Fibroblast of upper back skin (primary cell): ENCODE results near the gene HJURP.
A peak's percentile ranks its signal among the peaks of the same experiment; 100 is the strongest.
"Not testable (repeated sequence)": the region's sequence is repeated elsewhere in the genome, so short reads cannot be mapped to it uniquely, and the experiment has no call there.

ENCODE experiments used
- DNase-seq: peaks from one replicate; pipeline ENCODE4 v3.0.0-alpha.2; 2013

Gene HJURP

GRCh38 chr2:233854241-233854981 lies at the start of gene HJURP:
TSS of gene HJURP (minus strand) at chr2:233854535. CDS start at chr2:233854500, 35 bp downstream.
- peak; percentile 96 for DNase-seq

GRCh38 chr2:233901884-233902283 lies 47.5 kb upstream of the HJURP start:
- DNase-seq, result no peak

GRCh38 chr2:233901367-233901766 lies 47.0 kb upstream of the HJURP start:
- no peak for DNase-seq

- DNase-seq, result not testable (repeated sequence)
Measured at GRCh38 chr2:233896253-233896652, 41.9 kb upstream of the HJURP start.

- no peak for DNase-seq
Measured at GRCh38 chr2:233892793-233893192, 38.5 kb upstream of the HJURP start.

GRCh38 chr2:233882353-233882752 lies 28.0 kb upstream of the HJURP start:
- no peak for DNase-seq

- DNase-seq, result not testable (repeated sequence)
Measured at GRCh38 chr2:233872125-233872524, 17.8 kb upstream of the HJURP start.

GRCh38 chr2:233871432-233871831 lies 17.1 kb upstream of the HJURP start:
- DNase-seq, result no peak

GRCh38 chr2:233867993-233868532 lies 13.7 kb upstream of the HJURP start, which contains the start of gene MSL3B:
TSS of gene MSL3B (minus strand) at chr2:233868386.
- peak; percentile 55 for DNase-seq

- DNase-seq, result no peak
Measured at GRCh38 chr2:233866479-233866878, 12.1 kb upstream of the HJURP start.

GRCh38 chr2:233865838-233866237 lies 11.5 kb upstream of the HJURP start:
- DNase-seq, result no peak

- DNase-seq, result no peak
Measured at GRCh38 chr2:233862261-233862768, 8.0 kb upstream of the HJURP start.

GRCh38 chr2:233858331-233858730 lies 4.0 kb upstream of the HJURP start:
- DNase-seq, result no peak

GRCh38 chr2:233857511-233858141 lies 3.3 kb upstream of the HJURP start:
- no peak for DNase-seq

- no peak for DNase-seq
Measured at GRCh38 chr2:233856184-233856583, 1.8 kb upstream of the HJURP start.

- no peak for DNase-seq
Measured at GRCh38 chr2:233855345-233855744, 1.0 kb upstream of the HJURP start.

- DNase-seq, result no peak
Measured at GRCh38 chr2:233853883-233854240, 473 bp downstream of the HJURP start.

- no peak for DNase-seq
Measured at GRCh38 chr2:233853353-233853752, 982 bp downstream of the HJURP start.

GRCh38 chr2:233852056-233852455 lies 2.3 kb downstream of the HJURP start:
- DNase-seq, result no peak

GRCh38 chr2:233851169-233851568 lies 3.2 kb downstream of the HJURP start:
- no peak for DNase-seq

- no peak for DNase-seq
Measured at GRCh38 chr2:233850745-233851144, 3.6 kb downstream of the HJURP start.

- no peak for DNase-seq
Measured at GRCh38 chr2:233849607-233850271, 4.6 kb downstream of the HJURP start.

- DNase-seq, result no peak
Measured at GRCh38 chr2:233848276-233848675, 6.1 kb downstream of the HJURP start.
